B cell (primary cell): ENCODE results near the gene LRP2. TPM values are rescaled to one million over a fixed set of nuclear protein-coding genes. Genes with fewer than 3 reads are reported as not detected.

ENCODE experiments used
- ATAC-seq: fragments of 200-7000 bp; cut with Tn5 transposase; one replicate; pipeline ENCODE4 v1.10.0; 2021; ENCODE audit warnings: low read depth, mild to moderate bottlenecking, moderate number of reproducible peaks, moderate library complexity
- CTCF ChIA-PET: fragments of 350-600 bp; sonication (Branson Sonifier 250); formaldehyde crosslinking; loops from one replicate; lab custom pipeline; 2021; ENCODE audit warnings: antibody characterized with exemption, inconsistent platforms; lab: Charles Lee
- POLR2A ChIA-PET: fragments of 350-600 bp; sonication (Branson Sonifier 250); formaldehyde crosslinking; loops from one replicate; lab custom pipeline; 2021; ENCODE audit warnings: antibody characterized with exemption; lab: Charles Lee
- DNase-seq: peaks from one replicate; pipeline ENCODE4 v3.0.0; 2013
- H2AFZ ChIP-seq: 2 replicates; pipeline ENCODE4 v1.6.1; 2012; ENCODE audit warnings: mild to moderate bottlenecking, low read depth, low read length; ENCODE audit not compliant: insufficient read depth, poor library complexity, severe bottlenecking
- H3K27ac ChIP-seq, 2 donors: 1 replicate in 1 of 2; 2 replicates in 1 of 2; pipeline ENCODE4 v1.5.1; 2012 to 2013; ENCODE audit warnings: low read length in 2 of 2, mild to moderate bottlenecking in 2 of 2, moderate library complexity in 1 of 2
- H3K27me3 ChIP-seq, 4 experiments: fragments of 200-600 bp in 1 of 4; sonication (generic) in 1 of 4; replicated peaks in 1 of 4; 1 replicate in 2 of 4; 2 replicates in 2 of 4; pipeline versions ENCODE4 v1.6.1 to v1.7.0; 2013 to 2016; ENCODE audit warnings: low read length in 3 of 4, mild to moderate bottlenecking in 2 of 4, mixed read lengths in 1 of 4, moderate library complexity in 1 of 4; ENCODE audit not compliant: insufficient read depth in 4 of 4, control insufficient read depth in 3 of 4; ENCODE audit errors: control extremely low read depth in 1 of 4
- H3K36me3 ChIP-seq, 2 experiments: replicated peaks in 1 of 2; 1 replicate in 1 of 2; 2 replicates in 1 of 2; pipeline versions ENCODE4 v1.6.1 to v1.7.1; 2013; ENCODE audit warnings: low read length in 1 of 2; ENCODE audit not compliant: insufficient read depth in 2 of 2, control insufficient read depth in 1 of 2; ENCODE audit errors: control extremely low read depth in 1 of 2, extremely low read depth in 1 of 2
- H3K4me1 ChIP-seq, 2 donors: fragments of 200-600 bp in 1 of 2; sonication (generic) in 1 of 2; 1 replicate in 1 of 2; 2 replicates in 1 of 2; pipeline versions ENCODE4 v1.5.1 to v1.6.1; 2013 to 2017; ENCODE audit warnings: low read length in 2 of 2; ENCODE audit not compliant: control insufficient read depth in 2 of 2, insufficient read depth in 2 of 2
- H3K4me2 ChIP-seq: replicated peaks from 2 replicates; pipeline ENCODE3; 2012; ENCODE audit warnings: mild to moderate bottlenecking, low read depth, low read length; ENCODE audit not compliant: poor library complexity, severe bottlenecking
- H3K4me3 ChIP-seq, 5 experiments: fragments of 200-600 bp in 1 of 5; sonication (generic) in 1 of 5; 1 replicate in 3 of 5; 2 replicates in 2 of 5; pipeline versions ENCODE4 v1.5.1 to v1.7.0; 2011 to 2016; ENCODE audit warnings: low read length in 4 of 5, mild to moderate bottlenecking in 4 of 5, low read depth in 2 of 5, control low read depth in 1 of 5, moderate library complexity in 1 of 5; ENCODE audit not compliant: insufficient read depth in 1 of 5; ENCODE audit errors: control extremely low read depth in 1 of 5, extremely low read depth in 1 of 5
- H3K79me2 ChIP-seq: fragments of 200-600 bp; sonication (generic); one replicate; pipeline ENCODE4 v1.6.0; 2016; ENCODE audit warnings: low read length; ENCODE audit not compliant: control insufficient read depth, insufficient read depth
- H3K9ac ChIP-seq: fragments of 200-600 bp; sonication (generic); 2 replicates; pipeline ENCODE4 v1.6.1; 2017; ENCODE audit warnings: mild to moderate bottlenecking, low read length, moderate library complexity
- H3K9me3 ChIP-seq, 3 donors: one replicate each; pipeline versions ENCODE4 v1.6.1 to v1.7.1; 2013; ENCODE audit warnings: low read length in 2 of 3; ENCODE audit not compliant: control insufficient read depth in 2 of 3, insufficient read depth in 1 of 3; ENCODE audit errors: control extremely low read depth in 1 of 3
- H4K20me1 ChIP-seq: 2 replicates; pipeline ENCODE4 v1.6.0; 2012; ENCODE audit warnings: mild to moderate bottlenecking, low read length; ENCODE audit not compliant: insufficient read depth, control insufficient read depth, poor library complexity, severe bottlenecking
- H3K27ac Mint-ChIP-seq: one replicate; pipeline ENCODE4 v1.8.0; 2021; ENCODE audit warnings: mixed read lengths
- H3K27me3 Mint-ChIP-seq: one replicate; pipeline ENCODE4 v1.8.0; 2021; ENCODE audit warnings: mixed read lengths
- H3K4me1 Mint-ChIP-seq: one replicate; pipeline ENCODE4 v1.8.0; 2021; ENCODE audit warnings: mixed read lengths
- H3K4me3 Mint-ChIP-seq: one replicate; pipeline ENCODE4 v1.8.0; 2021; ENCODE audit warnings: mixed read lengths
- H3K9me3 Mint-ChIP-seq: one replicate; pipeline ENCODE4 v1.8.0; 2022; ENCODE audit warnings: mixed read lengths; ENCODE audit not compliant: insufficient read depth
- EZH2 ChIP-seq: IDR thresholded peaks from 2 replicates; pipeline ENCODE4 v1.6.1; 2012; ENCODE audit warnings: borderline replicate concordance, low read depth, mild to moderate bottlenecking, moderate library complexity, low read length; ENCODE audit not compliant: insufficient read depth, poor library complexity, severe bottlenecking
- WGBS: methylation state at CpG from one replicate; pipeline ENCODE4 v1.1.5; 2013; ENCODE audit warnings: missing lambda C conversion rate; ENCODE audit not compliant: insufficient coverage; 5-methylcytosine and 5-hydroxymethylcytosine counted together
- intact Hi-C: fragments of 100-400 bp; cut with micrococcal nuclease; formaldehyde crosslinking; loops from one replicate; pipeline ENCODE4 v1.10.0; 2022
- polyA plus RNA-seq: library from polyadenylated mRNA; depleted of rRNA; stranded (reverse); fragments of >200 nt; gene quantifications from 2 replicates; pipeline ENCODE4 v1.2.3, GENCODE V29; 2012
- total RNA-seq, 2 donors: library from RNA; stranded (reverse); fragments of 120-200 nt in 1 of 2; gene quantifications; 1 replicate in 1 of 2; 2 replicates in 1 of 2; pipeline versions ENCODE4 v1.2.3 to v1.2.4, GENCODE V29; 2013 to 2022
- TF ChIP-seq, protein P1 (sequence below): fragments of 200-600 bp; IDR thresholded peaks from one replicate; pipeline ENCODE4 v1.8.0; 2022; ENCODE audit warnings: antibody characterized with exemption, mild to moderate bottlenecking

The LRP2 gene
- total and polyA plus RNA-seq, 2 donors (not counting 1 experiment from before 2014, with no cell fraction given): not detected

GRCh38 chr2:169358016-169358415, 4.3 kb downstream of the LRP2 start:
- WGBS: 100% methylated on average over 1 of the region's 2 CpGs

GRCh38 chr2:169354244-169354643, 8.1 kb downstream of the LRP2 start:
- 80% methylated on average over 1 of the region's 2 CpGs for WGBS
- ATAC-seq: no peak
- no peaks in the 10 kb centered on the region for H3K4me1 ChIP-seq

More at GRCh38 chr2:169358016-169358415, 4.3 kb downstream of the LRP2 start:
- Histone ChIP-seq H2AFZ (no peak overlapping the region), H3K79me2 (no peaks in the 10 kb centered on the region), H3K4me3 (no peak overlapping the region), H3K36me3 (no peaks in the 10 kb centered on the region), H4K20me1 (no peaks in the 10 kb centered on the region), H3K27me3 (peaks cover 0 to 27% (median 14%) of the 10 kb centered on the region in 4 experiments), H3K4me2 (no peak overlapping the region), H3K27ac (no peak overlapping the region), H3K4me1 (peaks cover 17% of the 10 kb centered on the region in 2 donors), H3K9me3 (peaks cover 0 to 15% (median 0%) of the 10 kb centered on the region in 3 donors), H3K9ac (no peak overlapping the region)
- ChIA-PET CTCF (no interaction called here), POLR2A (no interaction called here)
- peaks cover 15% of the 10 kb centered on the region for H3K4me1 Mint-ChIP-seq
- ATAC-seq (no peak), DNase-seq (no peak)
- H3K27me3 Mint-ChIP-seq: peaks cover 44% of the 10 kb centered on the region
- no peaks in the 10 kb centered on the region for H3K9me3 Mint-ChIP-seq
- no peak for TF ChIP-seq EZH2
- TF ChIP-seq, protein P1, sequence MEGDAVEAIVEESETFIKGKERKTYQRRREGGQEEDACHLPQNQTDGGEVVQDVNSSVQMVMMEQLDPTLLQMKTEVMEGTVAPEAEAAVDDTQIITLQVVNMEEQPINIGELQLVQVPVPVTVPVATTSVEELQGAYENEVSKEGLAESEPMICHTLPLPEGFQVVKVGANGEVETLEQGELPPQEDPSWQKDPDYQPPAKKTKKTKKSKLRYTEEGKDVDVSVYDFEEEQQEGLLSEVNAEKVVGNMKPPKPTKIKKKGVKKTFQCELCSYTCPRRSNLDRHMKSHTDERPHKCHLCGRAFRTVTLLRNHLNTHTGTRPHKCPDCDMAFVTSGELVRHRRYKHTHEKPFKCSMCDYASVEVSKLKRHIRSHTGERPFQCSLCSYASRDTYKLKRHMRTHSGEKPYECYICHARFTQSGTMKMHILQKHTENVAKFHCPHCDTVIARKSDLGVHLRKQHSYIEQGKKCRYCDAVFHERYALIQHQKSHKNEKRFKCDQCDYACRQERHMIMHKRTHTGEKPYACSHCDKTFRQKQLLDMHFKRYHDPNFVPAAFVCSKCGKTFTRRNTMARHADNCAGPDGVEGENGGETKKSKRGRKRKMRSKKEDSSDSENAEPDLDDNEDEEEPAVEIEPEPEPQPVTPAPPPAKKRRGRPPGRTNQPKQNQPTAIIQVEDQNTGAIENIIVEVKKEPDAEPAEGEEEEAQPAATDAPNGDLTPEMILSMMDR: no peak
- no peak overlapping the region for H3K4me3 Mint-ChIP-seq
- H3K27ac Mint-ChIP-seq: no peak overlapping the region
- intact Hi-C loops: no loop called here

More at GRCh38 chr2:169354244-169354643, 8.1 kb downstream of the LRP2 start:
- H3K27me3 ChIP-seq: peaks cover 0 to 4% (median 1%) of the 10 kb centered on the region in 4 experiments
- no peaks in the 10 kb centered on the region for H3K9me3 Mint-ChIP-seq
- ChIA-PET CTCF (no interaction called here), POLR2A (no interaction called here)
- no peak for DNase-seq
- no peak overlapping the region for H3K4me2 ChIP-seq
- no peaks in the 10 kb centered on the region for H3K36me3 ChIP-seq
- no peak overlapping the region for H3K9ac ChIP-seq
- H3K9me3 ChIP-seq: peaks cover 0 to 2% (median 0%) of the 10 kb centered on the region in 3 donors
- no peak overlapping the region for H2AFZ ChIP-seq
- no peaks in the 10 kb centered on the region for H3K79me2 ChIP-seq
- H4K20me1 ChIP-seq: no peaks in the 10 kb centered on the region
- peaks cover 16% of the 10 kb centered on the region for H3K27me3 Mint-ChIP-seq
- no peak overlapping the region for H3K4me3 Mint-ChIP-seq
- intact Hi-C loops: no loop called here
- H3K27ac Mint-ChIP-seq: no peak overlapping the region
- H3K4me3 ChIP-seq: no peak overlapping the region
- H3K4me1 Mint-ChIP-seq: no peaks in the 10 kb centered on the region
- no peak overlapping the region for H3K27ac ChIP-seq
- TF ChIP-seq EZH2: no peak
- TF ChIP-seq, protein P1: no peak
